HCT116 (cell line): ENCODE data around the gene LDLRAD4. TPM values are rescaled to one million over a fixed set of nuclear protein-coding genes. Genes with fewer than 3 reads are reported as not detected.

ENCODE experiments used
- ATAC-seq: fragments of 200-7000 bp; cut with Tn5 transposase; 2 replicates; pipeline ENCODE4 v1.9.1; 2020; ENCODE audit warnings: mild to moderate bottlenecking, moderate library complexity
- BruUV-seq: library from RNA; stranded (reverse); fragments of 400-500 nt; replicated peaks from 2 replicates; lab custom pipeline; 2021; lab: Mats Ljungman, UMichigan
- CTCF ChIA-PET: fragments of 300-600 bp; sonication (Branson Sonifier 250); formaldehyde crosslinking; loops from one replicate; lab custom pipeline; 2021; ENCODE audit warnings: antibody characterized with exemption; lab: Charles Lee
- POLR2A ChIA-PET: fragments of 300-600, 350-600 bp; sonication (Branson Sonifier 250); formaldehyde crosslinking; loops from one replicate; lab custom pipeline; 2021; ENCODE audit warnings: antibody characterized with exemption; lab: Charles Lee
- RAD21 ChIA-PET, 2 experiments: fragments of 300-600 bp; sonication (Branson Sonifier 250); formaldehyde crosslinking; loops; one replicate each; lab custom pipeline; 2023; ENCODE audit warnings: low total read pairs in 2 of 2; ENCODE audit not compliant: uncharacterized antibody in 2 of 2, unreplicated experiment in 2 of 2, low non-redundant PET in 1 of 2; lab: Charles Lee
- DNase-seq: peaks from one replicate; pipeline ENCODE4 v3.0.0-alpha.2; 2010; ENCODE audit warnings: low read depth, low spot score
- H2AFZ ChIP-seq: fragments of 200-600 bp; shearing (Covaris generic), sonication (generic); 2 replicates; pipeline ENCODE4 v1.6.1; 2017; ENCODE audit warnings: low read depth, mixed run types, mixed read lengths, antibody characterized with exemption, low read length; ENCODE audit not compliant: poor library complexity, severe bottlenecking
- H3K27ac ChIP-seq: 2 replicates; pipeline ENCODE4 v1.5.1; 2012; ENCODE audit warnings: low read depth, low read length
- H3K27me3 ChIP-seq: fragments of 200-600 bp; sonication (generic); 2 replicates; pipeline ENCODE4 v1.6.1; 2016; ENCODE audit warnings: mixed run types, low read length, mixed read lengths; ENCODE audit not compliant: insufficient read depth
- H3K36me3 ChIP-seq, 2 experiments: fragments of 200-500 bp in 1 of 2; fragments of 200-600 bp in 1 of 2; sonication (Bioruptor generic) in 1 of 2; sonication (generic) in 1 of 2; 2 replicates each; pipeline versions ENCODE4 v1.5.1 to v1.6.1; 2014 to 2016; ENCODE audit warnings: low read length in 2 of 2, inconsistent platforms in 1 of 2, mixed read lengths in 1 of 2, mixed run types in 1 of 2; ENCODE audit not compliant: insufficient read depth in 2 of 2, control insufficient read depth in 1 of 2
- H3K4me1 ChIP-seq, 2 experiments: fragments of 200-600 bp in 1 of 2; sonication (generic) in 1 of 2; 2 replicates each; pipeline versions ENCODE4 v1.5.1 to v1.6.1; 2012 to 2017; ENCODE audit warnings: low read length in 2 of 2, inconsistent platforms in 1 of 2, mild to moderate bottlenecking in 1 of 2, mixed read lengths in 1 of 2, mixed run types in 1 of 2, moderate library complexity in 1 of 2; ENCODE audit not compliant: insufficient read depth in 2 of 2, control insufficient read depth in 1 of 2
- H3K4me2 ChIP-seq: fragments of 200-600 bp; sonication (generic); 2 replicates; pipeline ENCODE4 v1.6.1; 2017; ENCODE audit warnings: mixed run types, low read length, mixed read lengths
- H3K4me3 ChIP-seq, 2 experiments: fragments of 200-600 bp in 1 of 2; sonication (generic) in 1 of 2; replicated peaks in 1 of 2; 2 replicates each; pipeline ENCODE4 v1.5.1; 2011 to 2016; ENCODE audit warnings: low read length in 2 of 2, control low read depth in 1 of 2, low read depth in 1 of 2, mild to moderate bottlenecking in 1 of 2, mixed read lengths in 1 of 2, mixed run types in 1 of 2
- H3K79me2 ChIP-seq: fragments of 200-600 bp; sonication (generic); 2 replicates; pipeline ENCODE4 v1.6.1; 2017; ENCODE audit warnings: mild to moderate bottlenecking, mixed run types, low read length, moderate library complexity, mixed read lengths; ENCODE audit not compliant: insufficient read depth
- H3K9ac ChIP-seq: fragments of 200-600 bp; sonication (generic); 2 replicates; pipeline ENCODE4 v1.6.1; 2016; ENCODE audit warnings: low read length, mixed read lengths
- H3K9me2 ChIP-seq: fragments of 200-600 bp; sonication (generic), shearing (Covaris generic); 2 replicates; pipeline ENCODE4 v1.6.1; 2017; ENCODE audit warnings: mixed run types, mild to moderate bottlenecking, moderate library complexity; ENCODE audit not compliant: insufficient read depth
- H3K9me3 ChIP-seq, 2 experiments: fragments of 200-500 bp in 1 of 2; fragments of 200-600 bp in 1 of 2; sonication (Bioruptor generic) in 1 of 2; sonication (generic) in 1 of 2; 2 replicates each; pipeline ENCODE4 v1.6.1; 2014 to 2017; ENCODE audit warnings: low read length in 2 of 2, mixed read lengths in 2 of 2, inconsistent platforms in 1 of 2, low read depth in 1 of 2, mild to moderate bottlenecking in 1 of 2, mixed run types in 1 of 2, moderate library complexity in 1 of 2; ENCODE audit not compliant: control insufficient read depth in 1 of 2, insufficient read depth in 1 of 2
- H4K20me1 ChIP-seq: fragments of 200-600 bp; sonication (generic), shearing (Covaris generic); 2 replicates; pipeline ENCODE4 v1.6.1; 2017; ENCODE audit warnings: mixed run types, mild to moderate bottlenecking, moderate library complexity; ENCODE audit not compliant: insufficient read depth
- CBX3 ChIP-seq: IDR thresholded peaks from 2 replicates; pipeline ENCODE4 v1.6.1; 2012; ENCODE audit warnings: low read depth
- CEBPB ChIP-seq: IDR thresholded peaks from 2 replicates; pipeline ENCODE4 v1.6.1; 2012; ENCODE audit warnings: low read depth
- CTCF ChIP-seq, 3 experiments: fragments of 200-600 bp in 1 of 3; sonication (generic) in 1 of 3; IDR thresholded peaks in 2 of 3; conservative IDR thresholded peaks in 1 of 3; 2 replicates each; pipeline ENCODE4 v1.5.1; 2012 to 2017; ENCODE audit warnings: low read depth in 2 of 3, low read length in 2 of 3, antibody characterized with exemption in 1 of 3, borderline replicate concordance in 1 of 3, control low read depth in 1 of 3, mild to moderate bottlenecking in 1 of 3, mixed read lengths in 1 of 3, mixed run types in 1 of 3, moderate library complexity in 1 of 3; ENCODE audit not compliant: insufficient read depth in 1 of 3
- FOSL1 ChIP-seq: IDR thresholded peaks from 2 replicates; pipeline ENCODE4 v1.6.1; 2012; ENCODE audit warnings: low read depth
- JUND ChIP-seq: IDR thresholded peaks from 2 replicates; pipeline ENCODE4 v1.6.1; 2012
- RAD21 ChIP-seq: IDR thresholded peaks from 2 replicates; pipeline ENCODE4 v1.6.1; 2012; ENCODE audit warnings: low read depth, mild to moderate bottlenecking
- REST ChIP-seq: IDR thresholded peaks from 2 replicates; pipeline ENCODE4 v1.6.1; 2012; ENCODE audit warnings: low read depth
- SP1 ChIP-seq: IDR thresholded peaks from 2 replicates; pipeline ENCODE4 v1.6.1; 2012; ENCODE audit warnings: low read depth
- YY1 ChIP-seq: IDR thresholded peaks from 2 replicates; pipeline ENCODE4 v1.6.1; 2011; ENCODE audit warnings: low read length, low read depth, moderate library complexity, mild to moderate bottlenecking; ENCODE audit not compliant: insufficient replicate concordance; ENCODE audit errors: extremely low read depth
- intact Hi-C: fragments of 100-400 bp; cut with micrococcal nuclease; formaldehyde crosslinking; loops from 2 replicates; pipeline ENCODE4 v1.10.0; 2022
- total RNA-seq: library from RNA; stranded (reverse); gene quantifications from one replicate; pipeline ENCODE4 v1.2.1, GENCODE V29; 2021; ENCODE audit not compliant: unreplicated experiment

LDLRAD4 gene
- total RNA-seq, 1 experiment from 2014 or later = 1.2 TPM

GRCh38 chr18:13530879-13531387 is 312.4 kb downstream of the LDLRAD4 start:
- RAD21 ChIA-PET = interaction anchor here (1.0 kb wide), 2 partner anchors 315 kb away, joined by 4 read pairs; no protein-coding TSS in a partner anchor
- Histone ChIP-seq H3K79me2 (no peaks in the 10 kb centered on the region), H3K4me1 (no peaks in the 10 kb centered on the region), H3K27me3 (peaks cover 15% of the 10 kb centered on the region; the same call in 1 of the 2 replicates), H3K9me2 (no peaks in the 10 kb centered on the region), H3K4me3 (no peak overlapping the region), H3K4me2 (no peak overlapping the region), H3K27ac (no peak overlapping the region), H3K36me3 (no peaks in the 10 kb centered on the region), H2AFZ (no peak overlapping the region), H3K9ac (no peak overlapping the region), H3K9me3 (no peaks in the 10 kb centered on the region), H4K20me1 (no peaks in the 10 kb centered on the region)
- peak; percentile 4 for DNase-seq
- peak; percentile 73 for ATAC-seq
- TF ChIP-seq REST = no peak
- no peak for TF ChIP-seq JUND
- TF ChIP-seq CTCF (IDR thresholded peaks at IDR 0.05 in 2 of 3, conservative IDR thresholded peaks at IDR 0.05 in 1 of 3; ENCODE audit: borderline replicate concordance in 1 of 3, insufficient read depth in 1 of 3, low read depth in 2 of 3, low read length in 2 of 3) = peak in 2 of 3 experiments; percentile 25 to 30; a peak in 2 of 6 replicates
- no peak for TF ChIP-seq CBX3
- TF ChIP-seq YY1 = no peak
- TF ChIP-seq CEBPB = no peak
- TF ChIP-seq SP1 = no peak
- TF ChIP-seq FOSL1 = no peak
- TF ChIP-seq RAD21 = peak; percentile 53
- BruUV-seq = no TSS peak
- CTCF ChIA-PET = interaction anchor here (0.6 to 1.5 kb wide), 5 partner anchors 17 to 418 kb away, joined by 3 to 18 read pairs (median 3); no protein-coding TSS in a partner anchor
- POLR2A ChIA-PET = no interaction called here
- intact Hi-C loops = loop anchor here (10.0 kb wide), 1 partner anchor 316 kb away; the partner anchor contains the start of gene LDLRAD4
